Parathyroid adenoma (tissue), 2 donors: ENCODE measurements around the gene IWS1.

ENCODE experiments used
- H2AFZ ChIP-seq: fragments of 300-600 bp; sonication (generic); one replicate; pipeline ENCODE4 v1.7.0; 2017; ENCODE audit warnings: antibody characterized with exemption, mild to moderate bottlenecking
- H3K27ac ChIP-seq: fragments of 300-600 bp; sonication (generic); one replicate; pipeline ENCODE4 v1.7.0; 2017
- H3K27me3 ChIP-seq: fragments of 300-600 bp; sonication (generic); one replicate; pipeline ENCODE4 v1.7.0; 2017; ENCODE audit warnings: low read length; ENCODE audit not compliant: control insufficient read depth, insufficient read depth
- H3K36me3 ChIP-seq: fragments of 300-600 bp; sonication (generic); one replicate; pipeline ENCODE4 v1.7.0; 2017; ENCODE audit warnings: low read length; ENCODE audit not compliant: control insufficient read depth, insufficient read depth
- H3K4me1 ChIP-seq: fragments of 300-600 bp; sonication (generic); one replicate; pipeline ENCODE4 v1.7.0; 2017; ENCODE audit warnings: control low read depth
- H3K4me2 ChIP-seq: fragments of 300-600 bp; sonication (generic); one replicate; pipeline ENCODE4 v1.7.0; 2017; ENCODE audit warnings: low read length
- H3K4me3 ChIP-seq: fragments of 300-600 bp; sonication (generic); one replicate; pipeline ENCODE4 v1.7.0; 2017; ENCODE audit warnings: low read depth, low read length
- H3K79me2 ChIP-seq: fragments of 300-600 bp; sonication (generic); one replicate; pipeline ENCODE4 v1.7.0; 2017; ENCODE audit warnings: control low read depth
- H3K9ac ChIP-seq: fragments of 300-600 bp; sonication (generic); one replicate; pipeline ENCODE4 v1.7.0; 2017; ENCODE audit warnings: mild to moderate bottlenecking
- H3K9me3 ChIP-seq: fragments of 300-600 bp; sonication (generic); one replicate; pipeline ENCODE4 v1.7.0; 2017; ENCODE audit warnings: low read length; ENCODE audit not compliant: control insufficient read depth
- TF ChIP-seq, protein P1 (sequence below): fragments of 300-600 bp; sonication (generic); IDR thresholded peaks from one replicate; pipeline ENCODE4 v1.7.0; 2017; ENCODE audit warnings: antibody characterized with exemption, mild to moderate bottlenecking
- donor health status: primary hyperparathyroidism.

The IWS1 gene

GRCh38 chr2:127464470-127465257 lies 61.6 kb downstream of the IWS1 start:
- TF ChIP-seq, protein P1, sequence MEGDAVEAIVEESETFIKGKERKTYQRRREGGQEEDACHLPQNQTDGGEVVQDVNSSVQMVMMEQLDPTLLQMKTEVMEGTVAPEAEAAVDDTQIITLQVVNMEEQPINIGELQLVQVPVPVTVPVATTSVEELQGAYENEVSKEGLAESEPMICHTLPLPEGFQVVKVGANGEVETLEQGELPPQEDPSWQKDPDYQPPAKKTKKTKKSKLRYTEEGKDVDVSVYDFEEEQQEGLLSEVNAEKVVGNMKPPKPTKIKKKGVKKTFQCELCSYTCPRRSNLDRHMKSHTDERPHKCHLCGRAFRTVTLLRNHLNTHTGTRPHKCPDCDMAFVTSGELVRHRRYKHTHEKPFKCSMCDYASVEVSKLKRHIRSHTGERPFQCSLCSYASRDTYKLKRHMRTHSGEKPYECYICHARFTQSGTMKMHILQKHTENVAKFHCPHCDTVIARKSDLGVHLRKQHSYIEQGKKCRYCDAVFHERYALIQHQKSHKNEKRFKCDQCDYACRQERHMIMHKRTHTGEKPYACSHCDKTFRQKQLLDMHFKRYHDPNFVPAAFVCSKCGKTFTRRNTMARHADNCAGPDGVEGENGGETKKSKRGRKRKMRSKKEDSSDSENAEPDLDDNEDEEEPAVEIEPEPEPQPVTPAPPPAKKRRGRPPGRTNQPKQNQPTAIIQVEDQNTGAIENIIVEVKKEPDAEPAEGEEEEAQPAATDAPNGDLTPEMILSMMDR, result no peak
- Histone ChIP-seq H3K4me1 (no peaks in the 10 kb centered on the region), H2AFZ (no peak overlapping the region), H3K4me3 (no peak overlapping the region), H3K27ac (no peak overlapping the region), H3K9me3 (no peaks in the 10 kb centered on the region), H3K4me2 (no peak overlapping the region), H3K79me2 (no peaks in the 10 kb centered on the region), H3K9ac (no peak overlapping the region), H3K36me3 (no peaks in the 10 kb centered on the region), H3K27me3 (no peaks in the 10 kb centered on the region)

GRCh38 chr2:127463155-127463991 lies 62.9 kb downstream of the IWS1 start:
- Histone ChIP-seq H3K36me3 (no peaks in the 10 kb centered on the region), H3K9me3 (no peaks in the 10 kb centered on the region), H3K4me2 (no peak overlapping the region), H3K27ac (no peak overlapping the region), H2AFZ (no peak overlapping the region), H3K79me2 (no peaks in the 10 kb centered on the region), H3K4me3 (no peak overlapping the region), H3K9ac (no peak overlapping the region), H3K27me3 (no peaks in the 10 kb centered on the region), H3K4me1 (no peaks in the 10 kb centered on the region)
- TF ChIP-seq, protein P1, result no peak

- H3K27ac ChIP-seq, result no peak overlapping the region
- no peaks in the 10 kb centered on the region for H3K9me3 ChIP-seq
- no peak overlapping the region for H3K4me3 ChIP-seq
- H3K4me2 ChIP-seq, result no peak overlapping the region
- TF ChIP-seq, protein P1, result no peak
- H3K9ac ChIP-seq, result no peak overlapping the region
- no peaks in the 10 kb centered on the region for H3K27me3 ChIP-seq
- no peak overlapping the region for H2AFZ ChIP-seq
- H3K79me2 ChIP-seq, result no peaks in the 10 kb centered on the region
- H3K36me3 ChIP-seq, result no peaks in the 10 kb centered on the region
- H3K4me1 ChIP-seq, result no peaks in the 10 kb centered on the region
Measured at GRCh38 chr2:127462461-127462860, 63.8 kb downstream of the IWS1 start.

DNA sequence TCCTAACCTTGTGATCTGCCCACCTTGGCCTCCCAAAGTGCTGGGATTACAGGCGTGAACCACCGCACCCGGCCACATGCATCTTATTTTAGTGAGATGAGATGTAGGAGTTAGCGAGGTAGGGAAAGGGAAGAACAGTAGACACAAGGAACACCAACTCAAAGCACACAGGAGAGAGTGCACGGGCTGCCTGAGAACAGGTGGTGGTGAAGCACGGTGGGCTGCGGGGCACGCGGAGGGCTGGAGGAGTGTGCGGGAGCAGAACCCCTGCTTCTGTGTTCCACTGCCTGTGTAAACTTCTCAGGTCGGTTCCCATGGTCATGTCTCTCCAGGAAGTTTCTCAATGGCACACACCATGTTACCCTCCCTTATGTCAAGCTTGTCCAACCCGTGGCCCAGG lies 69.3 kb downstream of the IWS1 start:
- no peaks in the 10 kb centered on the region for H3K27me3 ChIP-seq
- H3K9ac ChIP-seq, result no peak overlapping the region
- no peak overlapping the region for H3K27ac ChIP-seq
- H3K4me3 ChIP-seq, result no peak overlapping the region
- TF ChIP-seq, protein P1, result no peak
- no peak overlapping the region for H3K4me2 ChIP-seq
- no peaks in the 10 kb centered on the region for H3K36me3 ChIP-seq
- no peaks in the 10 kb centered on the region for H3K79me2 ChIP-seq
- H3K9me3 ChIP-seq, result no peaks in the 10 kb centered on the region
- H3K4me1 ChIP-seq, result peaks cover 4% of the 10 kb centered on the region
- no peak overlapping the region for H2AFZ ChIP-seq
